SH-SY5Y (cell line): ENCODE data around the gene CEP63.

ENCODE experiments used
- GATA2 ChIP-seq: IDR thresholded peaks from 2 replicates; pipeline ENCODE4 v1.6.1; 2011; ENCODE audit warnings: mild to moderate bottlenecking, low read depth, low read length
- GATA3 ChIP-seq: IDR thresholded peaks from 2 replicates; pipeline ENCODE4 v1.6.1; 2011; ENCODE audit warnings: low read depth, mild to moderate bottlenecking, low read length, moderate library complexity

DNA sequence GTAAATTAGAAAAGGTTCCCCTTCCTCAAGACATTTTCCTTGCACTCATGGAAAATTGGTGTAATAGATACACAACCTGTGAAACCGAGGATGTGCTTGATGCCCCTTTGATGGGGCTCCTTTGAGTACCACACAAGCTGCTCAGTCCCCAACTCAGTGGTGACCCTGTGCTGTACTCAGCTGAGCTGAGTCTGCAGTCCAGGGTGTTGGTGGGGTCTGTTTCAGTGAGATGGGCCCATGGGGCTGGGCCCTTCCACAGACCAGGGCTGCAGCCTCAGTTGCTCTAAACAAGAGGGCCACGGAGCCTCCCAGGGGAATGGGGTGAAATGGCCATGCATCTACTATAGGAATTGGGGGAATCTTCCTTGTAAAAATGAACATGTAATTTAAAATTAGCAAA, 125.7 kb downstream of the CEP63 start:
- TF ChIP-seq GATA3 = no peak
- TF ChIP-seq GATA2 = no peak
